ENCODE results near the gene PPP2CA. TPM values are rescaled to one million over a fixed set of nuclear protein-coding genes. Genes with fewer than 3 reads are reported as not detected.

The PPP2CA gene
- total and polyA plus RNA-seq, 9 of the 15 experiments (the other 6 are each of a cell fraction or from before 2014, with no cell fraction given) = 23.0 to 257 (median 109) TPM

GRCh38 chr5:134175921-134176510, 49.9 kb downstream of the PPP2CA start (continued):
- TF ChIP-seq E4F1 (CRISPR knock-in tag; IDR thresholded peaks at IDR 0.05; ENCODE audit: borderline replicate concordance) (no peak), ZBTB34 (CRISPR knock-in tag; IDR thresholded peaks at IDR 0.05) (no peak), CEBPG (CRISPR knock-in tag; IDR thresholded peaks at IDR 0.05) (no peak), CEBPG (tag; conservative IDR thresholded peaks at IDR 0.05 in 1 of 2, IDR thresholded peaks at IDR 0.05 in 1 of 2) (no peak), RB1 (IDR thresholded peaks at IDR 0.05; ENCODE audit: low read depth) (0 out of 2 replicates have a peak, but pooled peaks have one; percentile 14), HSF4 (CRISPR knock-in tag; IDR thresholded peaks at IDR 0.05; ENCODE audit: borderline replicate concordance) (no peak), ATF7 (IDR thresholded peaks at IDR 0.05) (no peak), GATAD2B (IDR thresholded peaks at IDR 0.05; ENCODE audit: borderline replicate concordance) (no peak), ZNF274 (IDR thresholded peaks at IDR 0.05; ENCODE audit: borderline replicate concordance, low read depth, low read length) (no peak), DIDO1 (tag; IDR thresholded peaks at IDR 0.05; ENCODE audit: low read depth) (no peak), XRCC5 (IDR thresholded peaks at IDR 0.05; ENCODE audit: low read depth, low read length) (no peak), ZNF263 (CRISPR knock-in tag; IDR thresholded peaks at IDR 0.05; ENCODE audit: borderline replicate concordance) (no peak), MNT (conservative IDR thresholded peaks at IDR 0.05) (0 out of 4 replicates have a peak, but pooled peaks of 1 of the 2 experiments have one; percentile 10)

Data from K562 (cell line).